GM21381 (cell line): ENCODE results near the gene SLC9A5.

Source experiments
- ATAC-seq: cut with Tn5 transposase; IDR thresholded peaks from one replicate; pipeline ENCODE4 v1.9.1; 2021; ENCODE audit warnings: mild to moderate bottlenecking, moderate library complexity; ENCODE audit not compliant: unreplicated experiment

SLC9A5 gene

DNA sequence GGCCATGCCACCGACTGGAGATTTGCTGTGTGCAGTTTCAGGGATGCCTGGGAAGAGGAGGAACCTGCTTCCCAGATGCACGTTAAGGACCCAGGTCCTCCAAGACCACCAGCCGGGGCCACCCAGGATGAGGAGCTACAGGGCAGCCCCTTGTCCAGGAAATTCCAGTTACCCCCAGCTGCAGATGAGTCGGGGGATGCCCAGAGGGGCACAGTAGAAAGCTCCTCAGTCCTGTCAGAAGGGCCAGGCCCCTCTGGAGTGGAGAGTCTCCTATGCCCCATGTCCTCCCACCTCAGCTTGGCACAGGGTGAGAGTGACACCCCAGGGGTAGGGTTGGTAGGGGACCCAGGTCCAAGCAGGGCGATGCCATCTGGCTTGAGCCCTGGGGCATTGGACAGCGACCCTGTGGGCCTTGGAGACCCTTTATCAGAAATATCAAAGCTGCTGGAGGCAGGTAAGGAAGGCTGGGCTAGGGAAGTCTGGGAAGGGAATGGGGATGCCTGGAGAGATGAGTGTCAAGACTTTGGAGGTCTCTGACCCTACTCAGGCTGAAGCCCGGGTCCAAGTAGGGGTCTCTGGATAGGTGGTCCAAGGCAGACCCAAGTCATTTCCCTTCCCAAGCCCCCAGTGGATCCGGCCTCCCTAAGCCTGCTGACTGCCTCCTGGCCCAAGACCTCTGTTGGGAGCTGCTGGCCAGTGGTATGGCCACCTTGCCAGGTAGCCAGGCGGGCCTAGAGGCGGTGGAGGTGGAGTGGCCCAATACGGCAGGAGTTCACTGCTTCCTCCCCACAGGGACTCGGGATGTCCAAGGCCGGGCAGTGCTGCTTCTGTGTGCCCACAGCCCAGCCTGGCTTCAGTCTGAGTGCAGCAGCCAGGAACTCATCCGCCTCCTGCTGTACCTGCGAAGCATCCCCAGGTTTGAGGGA, 31.6 kb downstream of the SLC9A5 start:
- no peak for ATAC-seq

DNA sequence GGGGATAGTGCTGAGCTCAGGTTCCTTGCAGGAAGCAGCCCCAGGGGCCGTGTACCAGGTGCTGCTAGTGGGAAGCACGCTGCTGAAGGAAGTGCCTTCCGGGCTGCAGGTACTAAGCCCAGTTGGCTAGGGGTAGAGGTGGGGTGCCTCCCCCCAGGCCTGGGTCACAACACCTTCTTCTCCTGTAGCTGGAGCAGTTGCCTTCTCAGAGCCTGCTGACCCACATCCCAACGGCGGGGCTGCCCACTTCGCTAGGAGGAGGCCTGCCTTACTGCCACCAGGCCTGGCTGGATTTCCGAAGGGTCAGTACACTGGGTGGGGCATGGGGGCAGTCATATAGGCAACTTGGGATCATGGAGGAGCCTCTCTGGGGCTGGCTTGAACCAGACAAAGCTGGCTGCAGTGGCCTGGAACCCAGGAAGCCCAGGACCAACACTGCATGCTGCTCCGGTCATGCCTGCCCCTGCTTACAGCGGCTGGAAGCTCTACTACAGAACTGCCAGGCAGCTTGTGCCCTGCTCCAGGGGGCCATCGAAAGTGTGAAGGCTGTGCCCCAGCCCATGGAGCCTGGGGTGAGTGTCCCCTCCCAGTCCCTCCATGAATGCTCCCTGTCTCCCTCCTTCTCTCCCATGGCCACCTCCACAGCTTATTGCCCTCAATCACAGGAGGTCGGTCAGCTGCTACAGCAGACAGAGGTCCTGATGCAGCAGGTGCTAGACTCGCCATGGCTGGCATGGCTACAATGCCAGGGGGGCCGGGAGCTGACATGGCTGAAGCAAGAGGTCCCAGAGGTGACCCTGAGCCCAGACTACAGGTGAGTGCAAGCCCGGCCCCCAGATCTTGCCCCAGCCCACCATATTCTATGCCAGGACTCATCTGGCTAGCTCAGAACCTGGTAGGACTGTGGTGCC, 33.0 kb downstream of the SLC9A5 start:
- ATAC-seq: no peak

DNA sequence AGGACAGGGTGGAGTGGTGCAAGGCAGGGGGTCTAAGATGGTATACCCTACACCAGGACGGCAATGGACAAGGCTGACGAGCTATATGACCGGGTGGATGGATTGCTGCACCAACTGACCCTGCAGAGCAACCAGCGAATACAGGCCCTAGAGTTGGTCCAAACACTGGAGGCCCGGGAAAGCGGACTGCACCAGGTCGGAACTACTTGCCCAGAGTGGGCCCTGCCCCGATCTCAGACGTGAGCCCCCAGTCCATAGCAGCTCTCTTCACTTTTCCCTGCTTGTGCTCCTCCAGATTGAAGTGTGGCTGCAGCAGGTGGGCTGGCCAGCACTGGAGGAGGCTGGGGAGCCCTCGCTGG, 33.6 kb downstream of the SLC9A5 start:
- ATAC-seq: no peak

DNA sequence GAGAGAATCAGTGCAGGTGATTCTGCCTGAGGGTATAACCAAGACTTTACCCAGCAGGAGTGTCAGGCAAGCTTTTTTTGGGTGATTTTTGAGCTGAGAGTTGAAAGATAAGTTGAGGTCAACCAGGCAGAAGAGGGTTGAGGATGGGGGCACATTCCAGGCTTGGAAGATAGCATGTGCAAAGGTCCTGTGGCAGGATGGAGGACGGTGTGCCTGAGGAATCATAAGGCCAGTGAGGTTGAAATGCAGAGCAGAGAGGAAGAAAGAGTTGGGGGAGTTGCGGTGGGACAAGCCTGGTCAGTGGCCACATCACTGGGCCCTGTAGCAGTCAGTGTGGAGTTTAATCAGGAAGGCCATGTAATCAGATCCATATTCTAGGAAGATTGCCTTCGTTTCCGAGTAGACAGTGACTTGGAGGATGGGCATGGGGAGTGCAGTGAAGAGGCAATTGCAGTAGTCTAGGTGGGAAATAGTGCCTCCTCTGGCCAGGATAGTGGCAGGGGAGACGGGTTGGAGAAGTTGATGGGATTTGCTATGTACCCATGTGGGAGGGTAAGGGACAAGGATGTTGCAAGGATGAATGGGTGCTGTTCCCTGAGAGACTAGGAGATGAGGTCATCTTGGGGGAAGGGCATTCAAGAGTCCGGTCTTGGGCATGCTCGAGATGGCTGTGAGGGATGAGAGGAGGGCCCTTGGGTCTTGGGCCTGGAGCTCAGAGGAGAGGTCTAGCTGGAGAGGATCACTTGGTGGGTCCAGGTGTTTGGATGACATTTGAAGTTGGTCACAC, 34.5 kb downstream of the SLC9A5 start:
- ATAC-seq: no peak

DNA sequence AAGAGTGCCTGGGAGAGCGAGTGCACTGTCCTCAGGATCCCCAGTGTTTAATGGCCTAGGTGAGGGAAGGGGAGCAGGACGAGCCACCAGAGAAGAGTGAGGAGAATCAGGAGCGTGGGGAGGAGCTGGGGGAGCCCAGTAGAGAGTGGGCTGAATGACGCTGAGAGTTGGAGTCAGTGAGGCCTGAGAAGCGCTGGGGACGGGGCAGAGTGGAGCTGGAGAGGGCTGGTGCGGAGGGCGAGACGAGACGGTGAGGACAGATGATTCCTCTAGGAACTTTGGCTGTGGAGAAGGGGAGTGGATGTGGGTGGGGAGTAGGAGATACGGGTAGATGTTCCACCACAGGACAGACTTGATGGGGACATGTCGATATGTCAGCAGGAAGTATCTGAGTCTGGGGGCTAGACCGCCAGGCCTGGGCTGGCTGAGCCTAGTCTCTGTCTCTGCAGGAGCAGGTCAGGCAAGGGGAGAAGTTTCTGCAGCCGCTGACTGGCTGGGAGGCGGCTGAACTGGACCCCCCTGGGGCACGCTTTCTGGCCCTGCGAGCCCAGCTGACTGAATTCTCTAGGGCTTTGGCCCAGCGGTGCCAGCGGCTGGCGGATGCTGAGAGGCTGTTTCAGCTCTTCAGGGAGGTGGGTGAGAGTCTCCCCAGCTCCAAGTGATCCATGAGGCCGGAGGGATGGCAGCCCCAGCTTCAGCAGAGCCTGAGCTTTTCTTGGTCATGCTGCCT, 35.2 kb downstream of the SLC9A5 start:
- ATAC-seq: no peak

DNA sequence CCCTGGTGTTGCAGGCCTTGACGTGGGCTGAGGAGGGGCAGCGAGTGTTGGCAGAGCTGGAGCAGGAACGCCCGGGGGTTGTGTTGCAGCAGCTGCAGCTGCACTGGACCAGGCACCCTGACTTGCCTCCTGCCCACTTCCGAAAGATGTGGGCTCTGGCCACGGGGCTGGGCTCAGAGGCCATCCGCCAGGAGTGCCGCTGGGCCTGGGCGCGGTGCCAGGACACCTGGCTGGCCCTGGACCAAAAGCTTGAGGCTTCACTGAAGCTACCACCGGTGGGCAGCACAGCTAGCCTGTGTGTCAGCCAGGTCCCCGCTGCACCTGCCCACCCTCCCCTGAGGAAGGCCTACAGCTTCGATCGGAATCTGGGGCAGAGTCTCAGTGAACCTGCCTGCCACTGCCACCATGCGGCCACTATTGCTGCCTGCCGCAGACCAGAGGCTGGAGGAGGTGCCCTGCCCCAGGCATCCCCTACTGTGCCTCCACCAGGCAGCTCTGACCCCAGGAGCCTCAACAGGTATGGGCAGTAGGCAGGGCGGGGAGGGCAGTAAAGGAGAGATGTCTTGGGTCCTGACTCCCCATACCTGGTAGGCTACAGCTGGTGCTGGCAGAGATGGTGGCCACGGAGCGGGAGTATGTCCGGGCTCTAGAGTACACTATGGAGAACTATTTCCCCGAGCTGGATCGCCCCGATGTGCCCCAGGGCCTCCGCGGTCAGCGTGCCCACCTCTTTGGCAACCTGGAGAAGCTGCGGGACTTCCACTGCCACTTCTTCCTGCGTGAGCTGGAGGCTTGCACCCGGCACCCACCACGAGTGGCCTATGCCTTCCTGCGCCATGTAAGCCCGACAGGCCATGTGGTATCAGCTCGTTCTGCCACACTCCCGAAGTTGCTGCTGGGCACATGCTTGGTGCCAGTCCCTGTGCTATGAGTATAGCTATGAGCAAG, 36.2 kb downstream of the SLC9A5 start:
- no peak for ATAC-seq

DNA sequence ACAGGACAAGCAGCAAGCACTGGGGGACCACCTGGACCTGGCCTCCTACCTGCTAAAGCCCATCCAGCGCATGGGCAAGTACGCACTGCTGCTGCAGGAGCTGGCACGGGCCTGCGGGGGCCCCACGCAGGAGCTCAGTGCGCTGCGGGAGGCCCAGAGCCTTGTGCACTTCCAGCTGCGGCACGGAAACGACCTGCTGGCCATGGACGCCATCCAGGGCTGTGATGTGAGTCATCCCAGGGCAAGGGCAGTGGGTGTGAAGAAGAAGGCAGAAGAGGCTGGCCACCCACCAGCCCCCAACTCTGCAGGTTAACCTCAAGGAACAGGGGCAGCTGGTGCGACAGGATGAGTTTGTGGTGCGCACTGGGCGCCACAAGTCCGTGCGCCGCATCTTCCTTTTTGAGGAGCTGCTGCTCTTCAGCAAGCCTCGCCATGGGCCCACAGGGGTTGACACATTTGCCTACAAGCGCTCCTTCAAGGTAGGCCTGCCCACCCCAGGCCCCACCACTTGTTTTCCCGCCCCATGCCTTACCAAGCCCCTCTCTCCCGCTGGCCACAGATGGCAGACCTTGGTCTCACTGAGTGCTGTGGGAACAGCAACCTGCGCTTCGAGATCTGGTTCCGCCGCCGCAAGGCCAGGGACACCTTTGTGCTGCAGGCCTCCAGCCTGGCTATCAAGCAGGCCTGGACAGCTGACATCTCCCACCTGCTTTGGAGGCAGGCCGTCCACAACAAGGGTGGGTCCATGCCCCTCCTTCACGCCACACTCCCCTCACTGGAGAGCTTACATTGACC, 37.9 kb downstream of the SLC9A5 start:
- no peak for ATAC-seq

DNA sequence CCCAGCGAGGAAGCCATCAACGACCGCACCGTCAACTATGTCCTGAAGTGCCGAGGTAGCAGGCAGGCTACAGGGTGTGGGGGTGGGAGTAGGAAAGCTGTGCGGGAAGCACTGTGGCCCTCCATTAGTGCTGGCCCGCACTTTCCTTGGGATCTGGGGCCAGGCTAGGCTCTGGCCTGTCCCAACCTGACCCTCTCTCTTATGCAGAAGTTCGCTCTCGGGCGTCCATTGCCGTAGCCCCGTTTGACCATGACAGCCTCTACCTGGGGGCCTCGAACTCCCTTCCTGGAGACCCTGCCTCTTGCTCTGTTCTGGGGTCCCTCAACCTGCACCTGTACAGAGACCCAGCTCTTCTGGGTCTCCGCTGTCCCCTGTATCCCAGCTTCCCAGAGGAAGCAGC, 39.2 kb downstream of the SLC9A5 start:
- ATAC-seq: no peak

DNA sequence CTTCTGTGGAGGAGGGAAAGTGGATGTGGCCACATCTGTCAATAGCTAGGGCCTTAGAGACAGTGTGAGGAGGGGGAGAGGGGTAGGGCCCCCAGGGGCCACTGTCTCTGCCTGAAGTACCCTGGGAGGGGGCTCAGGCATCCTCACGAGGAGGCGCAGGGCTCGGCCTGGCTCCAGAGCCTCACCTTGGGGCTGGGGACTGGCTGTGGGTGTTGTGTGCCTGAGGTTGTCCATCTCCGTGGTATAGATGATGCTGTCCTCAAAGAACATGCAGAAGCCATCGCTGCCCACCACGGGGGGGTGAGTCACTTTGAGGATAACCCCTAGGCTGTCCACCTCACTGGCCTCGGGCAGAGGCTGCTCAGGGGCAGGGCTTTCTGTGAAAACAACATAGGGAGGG, 42.7 kb downstream of the SLC9A5 start:
- ATAC-seq: no peak

DNA sequence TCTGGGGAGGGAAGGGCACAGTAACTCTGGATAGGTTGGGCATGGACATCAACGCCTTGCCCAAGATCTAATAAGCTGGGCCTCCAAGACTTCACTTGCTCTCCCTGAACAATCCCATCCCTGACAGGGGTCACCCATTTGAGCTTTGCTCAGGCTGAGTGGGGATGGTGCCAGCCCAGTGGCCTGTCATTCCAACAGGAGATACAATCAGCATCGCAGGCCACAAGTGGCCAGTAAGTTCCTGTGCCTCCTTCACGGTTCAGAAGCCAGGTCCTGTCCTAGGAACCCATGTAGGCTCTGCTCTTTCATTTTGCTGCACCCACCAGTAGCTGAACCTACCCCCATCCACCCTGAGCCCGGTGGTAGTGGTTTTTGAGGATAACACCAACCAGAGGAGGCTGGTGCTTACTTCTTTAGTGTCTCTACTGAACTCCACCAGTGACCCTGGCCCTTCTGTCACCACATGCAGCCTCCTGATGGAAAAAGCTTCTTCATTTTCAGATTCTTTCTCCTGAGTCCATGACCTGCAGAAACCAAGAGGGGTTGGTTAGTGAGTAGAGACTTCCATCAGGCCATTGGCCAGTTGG, 45.5 kb downstream of the SLC9A5 start:
- no peak for ATAC-seq

DNA sequence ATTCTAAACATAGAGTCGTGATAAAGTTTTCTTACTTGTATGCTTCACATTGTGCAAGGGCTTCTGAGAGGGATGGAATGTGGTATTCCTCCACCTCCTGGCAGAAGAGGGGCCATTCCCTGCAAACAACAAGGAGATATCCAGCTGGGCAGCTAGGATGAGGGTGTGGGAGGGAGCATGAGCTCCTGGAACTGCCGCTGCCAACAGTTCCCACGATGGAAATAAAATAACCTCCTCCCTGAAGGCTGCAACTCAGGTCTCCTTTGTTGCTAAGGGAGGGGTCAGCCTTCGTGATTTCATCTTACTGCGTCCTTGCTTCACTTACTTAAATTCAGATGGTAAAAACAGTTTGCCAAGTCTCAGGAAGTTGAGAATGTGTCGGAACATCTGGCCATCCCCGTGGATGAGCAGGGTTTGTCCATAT, 46.2 kb downstream of the SLC9A5 start:
- ATAC-seq: no peak

DNA sequence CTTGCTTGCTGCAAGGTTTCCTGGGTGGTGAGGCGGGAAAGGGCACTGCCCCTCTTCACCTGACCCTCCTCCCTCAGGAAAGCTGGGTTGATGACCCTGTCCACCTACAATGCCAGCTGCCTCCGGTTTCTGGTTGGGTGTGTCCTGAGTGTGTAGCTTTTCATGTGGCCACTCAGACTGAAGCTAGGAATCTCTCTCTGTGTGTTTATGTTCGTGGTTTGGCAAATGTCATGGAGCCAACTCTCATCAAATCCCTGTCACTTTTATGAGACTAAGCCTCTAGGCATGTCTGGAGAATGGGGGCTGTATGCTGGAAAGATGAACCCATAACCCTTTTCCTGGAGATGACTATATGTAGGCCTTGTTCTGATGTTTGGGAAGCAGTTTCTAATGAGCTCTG, 47.6 kb downstream of the SLC9A5 start:
- no peak for ATAC-seq

DNA sequence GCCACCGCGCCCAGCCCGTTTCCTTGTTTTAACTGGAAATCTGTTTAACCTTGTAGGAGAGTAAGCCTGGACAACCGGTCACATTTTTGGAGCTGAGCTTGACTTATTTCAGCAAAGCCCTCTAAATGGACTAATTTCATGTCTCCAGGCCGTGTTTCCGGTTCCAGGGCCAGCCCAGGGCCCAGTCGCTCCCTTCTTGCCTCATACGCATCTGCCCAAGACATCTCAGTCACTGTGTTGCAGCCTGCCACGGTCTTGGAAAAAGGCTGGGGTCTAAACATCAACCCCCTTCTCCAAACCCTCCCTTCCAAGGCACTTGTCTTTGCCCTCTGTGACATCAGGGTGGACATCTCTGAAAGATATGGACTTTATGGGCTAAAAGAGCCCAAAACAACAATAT, 49.5 kb downstream of the SLC9A5 start:
- ATAC-seq: no peak

DNA sequence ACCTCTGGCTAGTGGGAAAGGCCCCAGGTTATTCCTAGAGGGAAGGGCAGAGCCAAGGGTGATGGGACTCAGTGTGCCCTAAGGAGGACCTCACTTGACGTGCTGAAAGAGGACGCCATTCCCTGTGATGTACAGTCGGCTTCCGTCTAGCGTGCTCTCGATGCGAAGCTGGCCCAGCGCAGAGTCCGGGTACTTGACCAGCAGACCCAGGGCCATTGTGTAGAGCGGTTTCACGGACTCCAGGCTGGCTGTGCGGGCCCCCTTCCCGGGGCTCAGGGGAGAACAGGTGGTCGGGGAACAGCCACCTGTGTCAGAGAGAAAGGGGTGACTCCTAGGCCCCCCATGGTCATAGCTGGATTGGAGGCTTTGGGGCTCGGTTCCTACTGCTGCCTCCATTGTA, 50.5 kb downstream of the SLC9A5 start:
- ATAC-seq: no peak

DNA sequence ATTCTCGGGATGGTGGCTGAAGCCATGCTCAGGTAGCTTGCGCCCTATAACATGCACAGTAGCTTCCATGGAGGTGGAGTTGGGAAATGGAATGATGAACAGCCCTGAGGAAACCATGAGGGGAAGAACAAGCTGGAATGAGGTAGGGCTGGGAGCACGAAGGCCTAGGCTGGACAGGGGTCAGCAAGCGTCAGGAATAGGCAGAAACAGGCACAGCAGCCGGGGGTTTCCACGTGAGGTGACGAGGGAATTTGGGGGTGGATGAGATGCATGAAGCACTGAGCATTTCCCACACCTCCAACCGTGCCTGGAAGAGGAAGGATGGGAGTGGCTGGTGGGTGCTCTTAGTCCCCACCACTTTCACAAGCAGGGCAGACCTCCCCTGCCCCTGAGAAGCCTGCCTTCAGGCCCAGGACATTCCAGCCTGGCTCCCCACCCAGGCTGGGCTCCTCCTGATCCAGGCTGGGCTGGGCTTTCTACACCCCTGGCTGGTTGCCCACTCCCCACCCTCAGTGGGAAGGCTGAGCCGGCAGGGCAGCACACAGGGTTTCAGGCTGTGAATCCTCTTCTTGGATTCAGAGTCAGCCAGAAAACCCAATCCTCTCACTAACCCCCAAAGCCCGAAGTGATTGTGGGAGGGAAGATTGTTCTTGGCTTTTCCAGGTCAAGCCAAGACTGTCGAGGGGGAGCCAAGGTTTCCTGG, 52.5 kb downstream of the SLC9A5 start:
- no peak for ATAC-seq

DNA sequence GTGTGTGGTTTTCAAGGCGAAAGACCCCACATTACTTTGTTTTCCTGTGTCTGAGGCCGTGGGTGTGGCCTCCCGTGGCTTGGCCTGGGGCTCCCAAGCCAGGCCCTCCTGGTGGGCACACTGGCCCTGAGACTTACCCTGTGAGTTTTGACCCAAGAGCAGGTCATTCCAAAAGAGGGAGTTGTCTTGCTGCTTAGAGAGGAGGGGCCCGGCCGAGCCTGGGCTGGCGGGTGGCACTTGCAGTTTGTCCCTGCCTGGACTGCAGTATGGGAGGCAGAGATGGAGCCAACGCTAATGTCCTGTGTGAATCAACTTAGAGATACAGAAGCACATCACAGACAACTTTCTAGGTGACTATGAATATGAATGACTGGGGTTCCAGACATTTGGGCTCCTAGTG, 53.3 kb downstream of the SLC9A5 start:
- no peak for ATAC-seq

DNA sequence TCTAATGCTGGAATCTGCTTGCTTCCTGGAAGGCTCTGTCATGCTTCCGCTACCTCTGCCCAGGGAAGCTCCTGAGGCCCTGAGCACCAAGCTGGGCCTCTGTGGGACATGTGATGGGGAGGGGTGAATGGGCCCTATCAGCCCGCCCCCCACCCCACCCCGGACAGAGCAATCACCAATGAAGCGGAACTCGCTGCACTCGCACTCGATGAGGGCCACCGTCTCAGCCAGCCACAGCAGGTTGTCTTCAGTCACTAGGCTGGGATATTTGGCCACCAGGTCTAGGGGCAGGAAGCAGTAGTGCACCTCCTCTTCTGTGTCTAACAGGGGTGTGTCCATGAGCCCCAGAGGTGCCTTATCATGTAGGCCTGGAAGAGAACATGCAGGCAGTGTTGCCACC, 54.2 kb downstream of the SLC9A5 start:
- no peak for ATAC-seq

DNA sequence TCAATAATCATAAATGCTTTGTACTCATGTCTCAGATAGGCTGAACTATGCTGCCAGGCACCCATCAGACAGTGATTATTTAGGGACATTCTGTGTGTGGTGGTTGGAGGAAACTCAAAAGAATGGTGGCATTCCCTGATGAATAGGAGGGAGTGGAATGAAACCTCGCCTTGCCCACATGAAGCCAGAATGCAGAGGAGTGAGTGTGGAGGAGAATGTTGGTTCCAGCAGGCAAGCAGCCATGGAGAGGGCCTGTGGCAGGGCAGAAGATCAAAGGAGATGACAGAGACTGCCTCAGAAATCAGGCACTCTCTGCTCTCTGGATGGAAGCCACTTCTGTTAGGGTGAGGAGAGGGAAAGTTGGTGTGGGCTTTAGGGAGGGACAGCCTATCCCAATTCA, 55.2 kb downstream of the SLC9A5 start:
- ATAC-seq: no peak
